Measurements from ENCODE around the gene TRAF3IP1.
"Not testable (repeated sequence)": the region's sequence is repeated elsewhere in the genome, so short reads cannot be mapped to it uniquely, and the experiment has no call there.

TRAF3IP1 gene

GRCh38 chr2:238344517-238344916 lies 24.2 kb downstream of the TRAF3IP1 start:
- no peak for DNase-seq

- DNase-seq = no peak
These were observed 25.1 kb downstream of the TRAF3IP1 start for GRCh38 chr2:238345297-238345968.

- no peak for DNase-seq
These were observed 26.2 kb downstream of the TRAF3IP1 start for GRCh38 chr2:238346544-238346943.

GRCh38 chr2:238350150-238350897 lies 30.0 kb downstream of the TRAF3IP1 start:
- no peak for DNase-seq

GRCh38 chr2:238351315-238351714 lies 31.0 kb downstream of the TRAF3IP1 start:
- no peak for DNase-seq

GRCh38 chr2:238352361-238352760 lies 32.0 kb downstream of the TRAF3IP1 start:
- no peak for DNase-seq

GRCh38 chr2:238358769-238359168 lies 38.5 kb downstream of the TRAF3IP1 start:
- no peak for DNase-seq

- no peak for DNase-seq
These were observed 39.1 kb downstream of the TRAF3IP1 start for GRCh38 chr2:238359403-238359802.

GRCh38 chr2:238361877-238362276 lies 41.6 kb downstream of the TRAF3IP1 start:
- no peak for DNase-seq

GRCh38 chr2:238362626-238363025 lies 42.3 kb downstream of the TRAF3IP1 start:
- DNase-seq = no peak

- DNase-seq = no peak
These were observed 49.3 kb downstream of the TRAF3IP1 start for GRCh38 chr2:238369591-238370040.

- no peak for DNase-seq
These were observed 49.9 kb downstream of the TRAF3IP1 start for GRCh38 chr2:238370094-238370822.

GRCh38 chr2:238370823-238371372 lies 50.6 kb downstream of the TRAF3IP1 start:
- peak; percentile 66 for DNase-seq

- not testable (repeated sequence) for DNase-seq
These were observed 52.0 kb downstream of the TRAF3IP1 start for GRCh38 chr2:238372277-238372676.

- peak; percentile 10 for DNase-seq
These were observed 56.6 kb downstream of the TRAF3IP1 start for GRCh38 chr2:238376884-238377391.

GRCh38 chr2:238378230-238379095 lies 58.1 kb downstream of the TRAF3IP1 start:
- no peak for DNase-seq

GRCh38 chr2:238379096-238379810 lies 58.9 kb downstream of the TRAF3IP1 start:
- DNase-seq = peak; percentile 38

- no peak for DNase-seq
These were observed 60.0 kb downstream of the TRAF3IP1 start for GRCh38 chr2:238380336-238380735.

- DNase-seq = no peak
These were observed 60.5 kb downstream of the TRAF3IP1 start for GRCh38 chr2:238380785-238381184.

GRCh38 chr2:238381341-238382115 lies 61.2 kb downstream of the TRAF3IP1 start:
- no peak for DNase-seq

GRCh38 chr2:238382381-238382781 lies 62.1 kb downstream of the TRAF3IP1 start:
- no peak for DNase-seq
